Activated CD4-positive, alpha-beta T cell treated with anti-CD3 and anti-CD28 coated beads, Interleukin-2, amount 10 ng/mL, durations not matched to agents 24 days and 14 days (primary cell): ENCODE results near the gene PAPPA. TPM values are rescaled to one million over a fixed set of nuclear protein-coding genes. Genes with fewer than 3 reads are reported as not detected.

Experiments used
- DNase-seq: peaks from one replicate; pipeline ENCODE4 v3.0.0; 2022
- H3K27ac Mint-ChIP-seq: one replicate; pipeline ENCODE4 v1.8.0; 2022; ENCODE audit warnings: mild to moderate bottlenecking, mixed read lengths
- H3K27me3 Mint-ChIP-seq: one replicate; pipeline ENCODE4 v1.8.0; 2022; ENCODE audit warnings: mixed read lengths
- H3K36me3 Mint-ChIP-seq: one replicate; pipeline ENCODE4 v1.8.0; 2022; ENCODE audit warnings: low read depth, mild to moderate bottlenecking, mixed read lengths
- H3K4me1 Mint-ChIP-seq: one replicate; pipeline ENCODE4 v1.8.0; 2021; ENCODE audit warnings: mixed read lengths
- H3K4me3 Mint-ChIP-seq: one replicate; pipeline ENCODE4 v1.8.0; 2022; ENCODE audit warnings: mild to moderate bottlenecking, moderate library complexity, mixed read lengths
- H3K9me3 Mint-ChIP-seq: one replicate; pipeline ENCODE4 v1.8.0; 2021; ENCODE audit warnings: mixed read lengths
- intact Hi-C: fragments of 100-400 bp; cut with micrococcal nuclease; formaldehyde crosslinking; loops from one replicate; pipeline ENCODE4 v1.15.1; 2023
- total RNA-seq: library from RNA; stranded (reverse); gene quantifications from 2 replicates; pipeline ENCODE4 v1.2.3, GENCODE V29; 2022

Gene PAPPA
- total RNA-seq, 1 donor from 2014 or later: not detected

DNA sequence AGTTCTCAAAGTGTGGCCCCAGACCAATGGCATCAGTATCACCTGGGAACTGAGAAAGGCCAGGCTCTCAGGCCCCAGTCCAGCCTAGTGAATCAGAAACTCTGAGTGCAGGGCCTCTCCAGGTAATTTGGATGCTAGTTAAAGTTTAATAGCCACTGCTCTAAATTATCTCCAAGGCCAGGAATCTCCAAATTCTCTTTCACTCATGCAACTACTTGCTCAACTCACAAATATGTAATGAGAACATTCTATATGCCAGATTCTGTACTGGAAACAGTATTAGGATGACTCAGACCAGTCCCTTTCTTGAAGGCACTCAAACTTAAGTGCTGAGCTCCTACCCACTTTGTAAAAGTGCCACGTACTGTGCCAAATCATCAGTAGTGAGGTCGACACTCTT, 84.6 kb downstream of the PAPPA start:
- Mint-ChIP-seq H3K36me3 (no peaks in the 10 kb centered on the region), H3K4me3 (no peak overlapping the region), H3K4me1 (no peaks in the 10 kb centered on the region), H3K27ac (no peak overlapping the region), H3K9me3 (peaks cover 3% of the 10 kb centered on the region), H3K27me3 (no peaks in the 10 kb centered on the region)
- intact Hi-C loops: no loop called here
- DNase-seq: no peak

- Mint-ChIP-seq H3K4me1 (no peaks in the 10 kb centered on the region), H3K4me3 (no peak overlapping the region)
Measured at GRCh38 chr9:116238776-116239340, 85.3 kb downstream of the PAPPA start.

GRCh38 chr9:116243708-116244107, 90.1 kb downstream of the PAPPA start:
- H3K4me1 Mint-ChIP-seq: no peaks in the 10 kb centered on the region
- intact Hi-C loops: no loop called here
- no peak overlapping the region for H3K4me3 Mint-ChIP-seq
- no peaks in the 10 kb centered on the region for H3K9me3 Mint-ChIP-seq
- no peaks in the 10 kb centered on the region for H3K27me3 Mint-ChIP-seq
- no peaks in the 10 kb centered on the region for H3K36me3 Mint-ChIP-seq
- DNase-seq: no peak
- H3K27ac Mint-ChIP-seq: no peak overlapping the region

More at GRCh38 chr9:116238776-116239340, 85.3 kb downstream of the PAPPA start:
- peaks cover 3% of the 10 kb centered on the region for H3K9me3 Mint-ChIP-seq
- DNase-seq: no peak
- H3K36me3 Mint-ChIP-seq: no peaks in the 10 kb centered on the region
- no peaks in the 10 kb centered on the region for H3K27me3 Mint-ChIP-seq
- intact Hi-C loops: no loop called here
- H3K27ac Mint-ChIP-seq: no peak overlapping the region

DNA sequence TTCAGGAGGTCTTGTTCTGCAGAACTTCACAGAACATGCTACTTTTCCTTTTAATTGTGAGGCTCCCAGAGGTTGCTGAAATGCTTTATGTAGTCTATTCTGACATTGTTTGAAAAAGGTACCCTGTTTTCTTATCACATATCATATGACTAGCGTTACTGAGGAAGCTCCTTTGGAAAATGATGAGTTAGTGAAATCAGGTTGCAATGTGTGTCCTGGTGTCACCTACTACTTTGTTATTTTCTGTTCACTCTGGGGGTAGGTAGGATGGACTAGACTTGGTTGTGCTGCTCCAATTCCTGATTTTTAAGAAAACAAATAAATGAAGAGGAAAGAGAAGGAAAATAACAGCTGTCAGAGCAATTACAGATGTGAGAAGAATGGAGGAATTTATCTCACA, 93.7 kb downstream of the PAPPA start:
- Mint-ChIP-seq H3K4me3 (no peak overlapping the region), H3K4me1 (no peaks in the 10 kb centered on the region), H3K36me3 (no peaks in the 10 kb centered on the region), H3K27ac (no peak overlapping the region), H3K9me3 (no peaks in the 10 kb centered on the region), H3K27me3 (no peaks in the 10 kb centered on the region)
- DNase-seq: no peak
- intact Hi-C loops: no loop called here

DNA sequence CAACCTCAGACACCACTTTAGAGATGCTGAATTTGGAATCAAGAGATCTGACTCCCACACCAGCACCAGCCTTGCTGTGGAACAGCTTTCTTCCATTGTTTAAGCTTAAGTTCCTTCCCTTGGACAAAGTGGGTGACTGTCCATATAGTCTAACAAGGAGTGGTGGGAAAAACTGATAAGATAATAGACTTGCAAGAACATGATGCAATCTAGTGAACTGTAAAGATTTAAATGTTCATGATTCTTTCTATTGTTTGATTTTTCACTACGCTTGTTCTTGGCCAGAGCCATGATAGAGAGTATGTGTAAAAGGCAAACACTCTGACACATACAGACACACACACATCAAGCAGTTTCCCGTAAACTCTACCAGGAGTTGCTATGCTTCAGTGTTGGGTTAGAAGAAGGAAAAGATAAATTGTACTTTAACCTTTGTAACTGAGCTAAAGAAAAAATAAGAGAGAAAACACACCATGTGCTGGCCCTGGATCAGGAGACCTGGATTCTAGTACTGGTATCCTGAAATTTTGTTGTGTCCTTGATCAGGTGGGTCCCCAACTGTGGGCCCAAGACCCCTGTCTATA, 94.3 kb downstream of the PAPPA start:
- Mint-ChIP-seq H3K36me3 (no peaks in the 10 kb centered on the region), H3K27ac (no peak overlapping the region), H3K4me1 (no peaks in the 10 kb centered on the region), H3K27me3 (no peaks in the 10 kb centered on the region), H3K4me3 (no peak overlapping the region), H3K9me3 (no peaks in the 10 kb centered on the region)
- intact Hi-C loops: no loop called here
- no peak for DNase-seq

- H3K4me1 Mint-ChIP-seq: no peaks in the 10 kb centered on the region
- H3K9me3 Mint-ChIP-seq: no peaks in the 10 kb centered on the region
- no peak overlapping the region for H3K4me3 Mint-ChIP-seq
- intact Hi-C loops: no loop called here
- DNase-seq: no peak
- H3K27me3 Mint-ChIP-seq: no peaks in the 10 kb centered on the region
- H3K36me3 Mint-ChIP-seq: no peaks in the 10 kb centered on the region
- no peak overlapping the region for H3K27ac Mint-ChIP-seq
Measured at GRCh38 chr9:116250891-116251290, 97.3 kb downstream of the PAPPA start.

DNA sequence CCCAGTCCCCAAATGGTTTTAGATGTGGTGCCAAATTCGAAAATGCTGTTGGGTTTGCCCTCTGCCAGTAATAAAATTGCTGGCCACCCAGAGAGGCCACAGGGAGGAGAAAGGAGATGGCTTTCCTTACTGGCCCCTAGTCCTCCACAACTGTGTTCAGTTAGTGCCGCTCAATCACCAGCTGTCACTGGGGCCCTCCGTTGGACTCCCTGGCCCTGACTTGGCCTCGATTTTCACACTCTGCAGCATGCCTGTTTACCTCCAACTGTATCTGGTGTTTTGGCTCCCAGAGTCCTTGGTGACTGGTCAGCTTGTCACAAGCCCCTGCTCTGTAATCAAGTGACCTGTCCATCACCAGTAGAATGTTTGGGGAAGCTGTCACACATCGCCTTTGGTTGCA, 97.8 kb downstream of the PAPPA start:
- H3K27ac Mint-ChIP-seq: no peak overlapping the region
- no peaks in the 10 kb centered on the region for H3K27me3 Mint-ChIP-seq
- no peaks in the 10 kb centered on the region for H3K9me3 Mint-ChIP-seq
- H3K36me3 Mint-ChIP-seq: no peaks in the 10 kb centered on the region
- intact Hi-C loops: no loop called here
- no peak overlapping the region for H3K4me3 Mint-ChIP-seq
- no peaks in the 10 kb centered on the region for H3K4me1 Mint-ChIP-seq
- DNase-seq: no peak

GRCh38 chr9:116260531-116260930, 106.9 kb downstream of the PAPPA start:
- no peak overlapping the region for H3K4me3 Mint-ChIP-seq
- no peak for DNase-seq
- no peaks in the 10 kb centered on the region for H3K36me3 Mint-ChIP-seq
- H3K4me1 Mint-ChIP-seq: no peaks in the 10 kb centered on the region
- no peak overlapping the region for H3K27ac Mint-ChIP-seq
- intact Hi-C loops: no loop called here
- no peaks in the 10 kb centered on the region for H3K9me3 Mint-ChIP-seq
- H3K27me3 Mint-ChIP-seq: no peaks in the 10 kb centered on the region

DNA sequence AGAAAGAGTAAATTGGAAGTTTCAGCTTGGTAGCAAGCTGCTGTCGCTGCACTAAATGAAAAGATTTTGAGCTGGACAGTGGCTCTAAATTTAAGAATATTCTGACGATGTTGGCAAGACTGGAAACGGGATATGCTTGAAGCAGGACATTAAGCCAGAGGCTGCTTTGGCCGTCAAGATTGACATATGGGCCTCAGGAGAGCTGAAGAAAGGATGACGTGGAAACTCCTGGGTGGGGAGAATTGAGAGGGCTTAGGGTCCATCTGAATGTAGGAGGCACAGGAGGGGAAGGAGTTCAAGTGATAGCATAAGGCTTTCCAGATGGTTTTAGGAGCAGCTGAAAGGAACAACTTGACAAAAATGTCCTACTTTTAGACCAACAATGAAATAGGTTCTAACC, 108.9 kb downstream of the PAPPA start:
- Mint-ChIP-seq H3K36me3 (no peaks in the 10 kb centered on the region), H3K9me3 (no peaks in the 10 kb centered on the region), H3K27me3 (no peaks in the 10 kb centered on the region), H3K27ac (no peak overlapping the region), H3K4me1 (no peaks in the 10 kb centered on the region), H3K4me3 (no peak overlapping the region)
- intact Hi-C loops: no loop called here
- DNase-seq: no peak

GRCh38 chr9:116264361-116264760, 110.8 kb downstream of the PAPPA start:
- DNase-seq: no peak
- Mint-ChIP-seq H3K27me3 (no peaks in the 10 kb centered on the region), H3K9me3 (no peaks in the 10 kb centered on the region), H3K4me3 (no peak overlapping the region), H3K27ac (no peak overlapping the region), H3K36me3 (no peaks in the 10 kb centered on the region), H3K4me1 (no peaks in the 10 kb centered on the region)
- intact Hi-C loops: no loop called here

GRCh38 chr9:116267021-116267420, 113.4 kb downstream of the PAPPA start:
- intact Hi-C loops: no loop called here
- Mint-ChIP-seq H3K4me3 (no peak overlapping the region), H3K27ac (no peak overlapping the region), H3K36me3 (no peaks in the 10 kb centered on the region), H3K27me3 (no peaks in the 10 kb centered on the region), H3K9me3 (no peaks in the 10 kb centered on the region), H3K4me1 (no peaks in the 10 kb centered on the region)
- DNase-seq: no peak

DNA sequence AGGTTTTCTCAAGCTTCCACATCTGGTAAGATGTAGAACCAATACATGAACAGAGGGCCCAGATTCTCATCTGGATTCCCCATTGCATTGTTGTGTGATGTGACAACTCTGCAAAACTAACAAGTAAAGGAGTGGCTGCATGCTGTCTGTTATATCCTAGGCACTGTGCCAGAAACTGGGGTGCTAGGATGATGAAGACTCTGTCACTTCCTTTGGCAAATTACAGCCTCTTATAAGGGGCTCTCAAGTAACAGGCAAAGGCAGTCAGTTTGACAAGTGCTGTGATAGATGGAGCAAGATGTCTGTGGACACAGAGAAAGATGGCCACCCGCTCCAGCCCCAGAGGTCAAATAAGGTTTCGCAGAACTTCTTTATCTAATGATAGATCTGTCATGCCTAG, 115.7 kb downstream of the PAPPA start:
- intact Hi-C loops: no loop called here
- Mint-ChIP-seq H3K27me3 (no peaks in the 10 kb centered on the region), H3K36me3 (no peaks in the 10 kb centered on the region), H3K9me3 (no peaks in the 10 kb centered on the region), H3K4me1 (no peaks in the 10 kb centered on the region), H3K27ac (no peak overlapping the region), H3K4me3 (no peak overlapping the region)
- no peak for DNase-seq

GRCh38 chr9:116270546-116270945, 117.0 kb downstream of the PAPPA start:
- no peak overlapping the region for H3K27ac Mint-ChIP-seq
- H3K9me3 Mint-ChIP-seq: no peaks in the 10 kb centered on the region
- H3K27me3 Mint-ChIP-seq: no peaks in the 10 kb centered on the region
- H3K4me3 Mint-ChIP-seq: no peak overlapping the region
- no peaks in the 10 kb centered on the region for H3K4me1 Mint-ChIP-seq
- no peak for DNase-seq
- intact Hi-C loops: no loop called here
- H3K36me3 Mint-ChIP-seq: no peaks in the 10 kb centered on the region

DNA sequence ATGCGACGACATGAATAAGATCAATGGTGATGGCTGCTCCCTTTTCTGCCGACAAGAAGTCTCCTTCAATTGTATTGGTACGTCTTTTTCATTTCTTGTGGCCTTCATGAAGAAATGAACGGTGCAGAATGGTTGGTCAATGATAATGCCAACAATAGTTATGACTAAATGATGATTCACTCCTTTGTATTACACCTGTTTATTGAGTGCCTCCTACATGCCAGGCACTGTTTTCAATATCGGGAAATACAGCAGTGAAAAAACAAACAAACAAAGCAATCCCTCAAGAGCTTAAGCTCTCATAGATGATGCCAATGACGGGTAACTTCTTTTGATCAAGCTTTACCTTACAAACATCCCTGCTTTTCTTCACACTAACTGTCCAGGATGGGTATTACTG, 117.7 kb downstream of the PAPPA start:
- Mint-ChIP-seq H3K36me3 (no peaks in the 10 kb centered on the region), H3K27me3 (no peaks in the 10 kb centered on the region), H3K4me1 (no peaks in the 10 kb centered on the region), H3K27ac (no peak overlapping the region), H3K4me3 (no peak overlapping the region), H3K9me3 (no peaks in the 10 kb centered on the region)
- no peak for DNase-seq
- intact Hi-C loops: no loop called here

DNA sequence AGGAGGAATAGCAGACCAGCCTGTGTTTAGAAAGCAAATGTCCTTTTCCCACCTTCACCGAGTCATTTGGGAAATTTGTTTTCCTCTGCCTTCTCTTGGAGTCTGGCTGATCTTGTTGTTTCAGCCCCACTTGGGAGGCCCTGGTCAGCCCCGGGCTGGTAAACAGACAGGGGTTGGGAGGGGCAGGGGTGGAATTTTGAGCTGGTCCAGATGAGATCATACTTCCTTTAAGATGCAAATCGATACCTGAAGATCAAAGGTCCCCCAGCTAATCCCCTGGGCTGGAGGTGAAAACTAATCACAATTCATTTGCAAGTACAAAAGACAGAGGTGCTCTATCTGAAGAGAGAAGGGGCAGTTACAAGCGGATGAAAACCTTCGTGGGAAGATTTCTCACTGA, 118.4 kb downstream of the PAPPA start:
- Mint-ChIP-seq H3K27me3 (no peaks in the 10 kb centered on the region), H3K4me1 (no peaks in the 10 kb centered on the region), H3K4me3 (no peak overlapping the region), H3K27ac (no peak overlapping the region), H3K36me3 (no peaks in the 10 kb centered on the region), H3K9me3 (no peaks in the 10 kb centered on the region)
- intact Hi-C loops: no loop called here
- no peak for DNase-seq
